Epidermal melanocyte (primary cell): ENCODE data around the gene PRODH2.
"Not testable (repeated sequence)": the region's sequence is repeated elsewhere in the genome, so short reads cannot be mapped to it uniquely, and the experiment has no call there.

Experiments
- DNase-seq: peaks from one replicate; pipeline ENCODE4 v3.0.0; 2011; ENCODE audit warnings: low spot score; ENCODE audit not compliant: insufficient read length

The PRODH2 gene

DNA sequence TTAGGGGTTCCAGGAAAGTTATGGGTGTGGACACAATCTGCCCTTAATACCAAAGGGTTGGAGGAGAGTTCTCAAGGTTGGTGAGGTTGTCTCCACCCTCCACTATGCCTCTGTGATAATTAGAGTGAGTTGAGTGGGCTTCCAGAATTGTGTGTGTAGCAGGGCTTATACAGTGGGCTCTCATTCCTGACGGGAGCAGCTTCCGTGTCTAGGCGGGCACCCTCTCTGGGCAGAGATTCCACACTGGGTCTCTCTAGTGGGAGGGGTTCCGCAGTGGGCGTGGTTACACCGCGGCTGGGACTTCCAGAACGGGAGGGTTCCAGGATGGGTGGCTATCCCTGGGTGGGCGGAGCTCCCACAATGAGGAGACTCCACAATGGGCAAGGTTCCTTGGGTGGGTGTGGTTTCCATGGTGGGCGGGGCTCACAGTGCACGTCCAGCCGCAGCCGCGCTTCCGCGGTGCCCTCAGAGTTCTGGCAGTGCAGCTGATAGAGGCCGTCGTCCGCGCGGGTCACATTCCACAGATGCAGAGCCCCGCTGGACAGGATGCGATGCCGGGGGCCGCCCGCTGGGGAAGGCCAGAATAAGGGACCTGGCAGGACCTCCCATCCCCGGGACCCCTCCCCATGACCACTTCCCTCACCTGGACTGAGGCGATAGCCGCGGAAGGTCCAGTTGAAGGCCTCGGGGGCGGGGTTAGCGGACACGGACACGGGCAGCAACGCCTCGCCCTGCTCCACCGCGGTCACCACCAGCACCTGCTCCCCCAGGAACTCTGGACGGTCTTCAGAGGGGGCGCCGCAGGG lies 31.2 kb upstream of the PRODH2 start:
- no peak for DNase-seq

DNA sequence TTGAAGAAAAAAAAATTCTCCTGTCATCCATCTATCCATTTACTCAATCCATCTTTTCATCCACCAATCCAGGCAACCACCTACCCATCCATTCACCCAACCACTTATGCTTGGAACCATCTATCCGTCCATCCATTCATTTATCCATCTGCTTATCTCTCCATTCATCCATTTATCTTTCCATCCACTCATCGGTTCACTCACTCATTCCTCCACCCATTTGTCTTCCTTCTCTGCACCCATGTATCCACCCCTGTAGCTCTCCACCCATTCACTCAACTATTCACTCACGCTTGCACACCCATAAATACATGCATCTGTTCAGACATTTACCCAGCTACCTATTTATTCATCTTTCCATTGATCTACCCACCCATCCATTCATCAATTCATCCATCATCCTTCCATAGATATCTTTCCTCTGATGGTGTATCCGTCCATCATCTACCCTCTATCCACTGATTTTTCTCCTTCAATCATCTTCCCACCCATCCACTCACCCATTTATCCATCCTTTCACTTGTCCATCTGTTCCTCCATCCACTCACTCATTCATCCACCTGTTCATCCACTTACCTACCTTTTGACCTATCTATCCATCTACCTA lies 30.1 kb upstream of the PRODH2 start:
- DNase-seq, result no peak

DNA sequence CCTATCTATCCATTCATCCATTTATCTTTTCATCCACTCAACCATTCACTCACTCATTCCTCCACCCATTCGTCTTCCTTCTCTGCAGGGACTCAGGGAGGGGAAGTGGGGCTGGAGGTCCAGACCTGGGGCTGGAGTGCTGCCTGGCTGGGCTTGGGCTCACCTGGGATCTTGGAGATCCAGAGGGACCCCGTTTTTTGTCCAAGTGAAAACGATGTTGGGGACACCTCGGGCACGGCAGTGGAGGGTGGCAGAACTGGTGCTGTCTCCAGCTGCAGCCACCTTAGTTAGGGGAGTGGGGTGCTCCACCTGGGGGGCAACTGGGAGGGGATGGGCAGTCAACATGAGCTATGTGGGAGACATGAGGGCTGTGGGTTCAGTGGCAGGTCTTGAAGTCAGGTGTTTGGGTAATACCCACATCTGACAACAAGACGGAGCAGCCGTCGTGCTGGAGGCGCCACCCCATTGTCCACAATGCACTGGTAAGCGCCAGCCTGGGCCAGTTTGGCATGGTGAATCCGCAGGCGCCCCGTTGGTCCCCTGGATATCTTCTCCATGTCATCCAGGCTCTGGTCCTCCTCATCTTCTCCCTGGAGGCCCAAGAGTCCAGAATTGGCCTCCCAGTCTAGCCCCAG lies 29.4 kb upstream of the PRODH2 start:
- DNase-seq, result no peak

DNA sequence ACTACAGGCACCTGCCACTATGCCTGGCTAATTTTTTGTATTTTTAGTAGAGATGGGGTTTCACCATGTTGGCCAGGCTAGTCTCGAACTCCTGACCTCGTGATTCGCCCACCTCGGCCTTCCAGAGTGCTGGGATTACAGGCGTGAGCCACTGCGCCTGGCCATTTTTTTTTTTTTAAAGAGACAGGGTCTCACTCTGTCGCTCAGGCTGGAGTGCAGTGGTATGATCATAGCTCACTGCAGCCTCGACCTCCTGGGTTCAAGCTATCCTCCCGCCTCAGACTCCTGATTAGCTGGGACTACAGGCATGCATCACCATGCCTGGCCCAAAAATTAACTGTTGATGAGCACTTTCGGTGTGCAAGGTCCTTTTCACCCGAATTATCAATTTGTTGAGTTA lies 23.5 kb upstream of the PRODH2 start:
- DNase-seq, result not testable (repeated sequence)

DNA sequence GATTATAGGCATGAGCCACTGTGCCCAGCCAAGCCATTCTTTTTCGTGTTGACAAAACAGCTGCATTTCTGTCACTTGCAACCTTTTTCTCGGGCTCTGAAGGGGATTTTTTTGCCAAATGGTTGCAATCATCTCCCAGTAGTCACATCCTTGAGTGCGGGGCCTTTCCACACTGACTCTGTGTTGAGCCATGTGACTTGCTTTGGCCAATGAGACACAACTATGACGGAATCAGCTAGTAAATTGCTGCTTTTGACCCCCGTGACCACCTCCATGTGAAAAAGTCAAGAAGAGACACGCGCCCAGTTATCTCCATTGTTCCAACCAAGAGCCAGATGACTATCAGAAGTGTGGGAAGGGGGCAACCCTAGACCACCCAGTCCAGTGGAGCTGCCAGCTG lies 21.3 kb upstream of the PRODH2 start:
- DNase-seq, result no peak

DNA sequence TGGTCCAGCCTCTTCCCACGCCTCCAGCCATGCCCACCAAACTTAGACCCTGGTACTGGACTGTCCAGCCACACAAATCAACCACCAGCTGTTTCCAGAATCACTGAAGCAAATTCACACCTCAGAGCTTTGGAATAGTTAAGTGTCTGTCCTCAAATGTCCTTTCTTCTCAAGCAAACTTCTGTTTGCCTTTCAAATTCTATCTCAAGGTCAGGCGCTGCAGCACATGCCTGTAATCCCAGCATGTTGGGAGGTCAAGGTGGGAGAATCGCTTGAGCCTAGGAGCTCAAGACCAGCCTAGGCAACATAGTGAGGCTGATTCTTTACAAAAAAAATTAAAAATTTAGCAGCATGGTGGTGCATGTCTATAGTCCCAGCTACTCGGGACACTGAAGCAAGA lies 19.4 kb upstream of the PRODH2 start:
- DNase-seq, result no peak

DNA sequence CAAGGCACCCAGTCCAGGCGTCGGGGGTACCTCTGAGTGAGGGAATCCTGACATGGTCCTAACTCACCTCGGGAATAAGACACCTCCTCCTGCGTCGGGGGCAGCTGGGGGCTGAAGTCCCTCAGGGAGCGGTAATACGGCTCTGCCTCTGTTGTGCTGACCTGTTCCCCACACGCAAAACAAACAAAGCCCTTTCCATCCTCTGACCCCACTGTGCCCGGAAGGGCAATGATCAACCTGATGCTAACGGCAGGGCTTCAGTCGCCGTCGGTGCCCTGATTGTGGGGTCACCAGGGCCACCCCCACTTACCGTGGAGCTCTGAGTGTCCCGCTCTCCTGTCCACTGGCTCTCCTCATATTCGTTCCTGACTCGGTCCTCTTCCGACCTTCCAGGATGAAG lies 18.3 kb upstream of the PRODH2 start:
- no peak for DNase-seq

DNA sequence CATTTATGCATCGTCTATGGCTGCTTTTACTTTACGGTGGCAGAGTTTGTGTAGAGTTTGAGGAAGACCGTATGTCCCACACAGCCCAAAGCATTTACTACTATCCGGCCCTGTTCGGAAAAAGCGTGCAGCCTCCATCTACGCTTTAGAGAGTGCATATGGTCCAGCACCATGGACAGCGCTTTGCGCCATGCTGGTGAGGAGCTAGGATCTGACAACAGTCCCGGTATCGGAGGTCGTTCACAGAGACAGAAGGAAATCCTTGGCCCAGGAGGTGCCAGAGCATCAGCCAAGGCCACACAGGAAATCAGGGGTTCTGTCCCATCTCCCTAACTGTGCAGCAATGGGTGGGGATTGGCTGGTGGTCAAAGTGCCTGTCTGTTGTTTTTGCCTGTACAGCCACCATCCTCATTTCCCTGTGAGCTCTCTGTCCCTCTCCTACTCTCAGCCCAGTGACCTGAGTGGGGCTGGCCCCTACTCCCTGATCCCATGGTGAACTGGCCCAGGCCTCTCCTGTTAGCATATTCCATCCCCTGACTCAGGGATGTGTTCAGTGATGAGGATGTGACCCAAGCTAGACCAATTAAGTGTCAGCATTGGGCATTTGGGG lies 16.2 kb upstream of the PRODH2 start:
- DNase-seq, result peak; percentile 76

DNA sequence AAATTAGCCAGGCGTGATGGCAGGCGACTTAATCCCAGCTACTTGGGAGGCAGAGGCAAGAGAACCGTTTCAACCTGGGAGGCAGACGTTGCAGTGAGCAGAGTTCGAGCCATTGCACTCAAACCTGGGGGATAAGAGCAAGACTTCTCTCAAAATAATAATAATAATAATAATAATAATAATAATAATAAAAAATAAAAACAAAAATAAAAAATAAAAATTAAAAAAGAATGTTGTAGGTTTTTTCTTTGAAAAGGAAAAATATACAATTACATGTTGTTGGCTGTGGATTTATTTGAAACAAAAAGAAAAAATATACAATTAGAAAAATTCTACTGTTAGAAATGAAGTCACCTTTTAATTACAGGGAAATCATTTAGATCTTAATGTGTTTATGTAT lies 11.5 kb upstream of the PRODH2 start:
- DNase-seq, result no peak

DNA sequence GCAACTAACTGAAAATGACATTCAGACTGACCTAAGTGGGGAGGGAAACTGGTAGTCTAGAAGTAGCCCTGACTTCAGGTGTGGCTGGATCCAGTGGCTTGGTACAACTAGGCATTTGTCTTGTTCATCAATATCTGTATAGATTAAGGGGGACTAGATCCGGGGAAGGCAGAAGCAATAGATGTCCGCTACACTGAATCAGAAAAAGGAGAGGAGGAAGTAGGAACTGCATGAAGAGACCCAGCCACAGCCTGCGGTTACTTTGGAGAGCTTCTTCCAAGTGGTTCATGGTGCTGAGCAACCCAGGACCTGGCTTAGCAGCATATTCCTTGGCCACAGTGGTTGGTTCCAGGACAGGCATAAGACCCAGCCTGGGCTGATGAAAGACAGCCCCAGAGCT lies 9.9 kb upstream of the PRODH2 start:
- no peak for DNase-seq

DNA sequence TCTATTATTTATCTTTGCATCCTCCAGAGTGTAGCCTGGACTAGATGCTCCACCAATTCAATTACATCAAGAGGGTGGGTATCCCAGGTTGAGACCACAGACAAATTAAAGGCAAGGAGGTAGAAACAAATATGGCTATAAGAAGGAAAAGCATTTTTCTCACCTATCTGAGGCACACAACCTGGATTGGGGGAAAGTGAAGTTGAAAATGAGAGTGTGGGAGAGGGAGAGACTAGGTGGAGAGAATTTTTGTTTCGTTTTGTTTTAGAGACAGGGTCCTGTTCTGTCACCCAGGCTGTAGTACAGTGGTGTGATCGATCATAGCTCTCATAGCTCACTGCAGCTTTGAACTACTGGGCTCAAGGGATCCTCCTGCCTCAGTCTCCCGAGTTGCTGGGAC lies 5.8 kb upstream of the PRODH2 start:
- DNase-seq, result no peak

DNA sequence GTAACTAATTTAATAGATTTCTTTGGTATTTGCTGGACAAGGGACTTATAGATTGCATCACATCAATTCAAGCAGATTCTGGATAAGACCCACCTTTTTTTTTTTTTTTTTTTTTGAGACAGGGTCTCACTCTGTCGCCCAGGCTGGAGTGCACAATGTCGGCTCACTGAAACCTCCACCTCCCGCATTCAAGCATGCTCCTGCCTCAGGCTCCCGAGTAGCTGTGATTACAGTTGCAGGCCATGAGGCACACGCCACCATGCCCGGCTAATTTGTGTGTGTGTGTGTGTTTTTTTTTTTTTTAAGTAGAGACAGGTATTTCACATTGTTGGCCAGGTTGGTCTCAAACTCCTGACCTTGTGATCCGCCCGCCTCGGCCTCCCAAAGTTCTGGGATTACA lies 4.2 kb upstream of the PRODH2 start:
- no peak for DNase-seq

DNA sequence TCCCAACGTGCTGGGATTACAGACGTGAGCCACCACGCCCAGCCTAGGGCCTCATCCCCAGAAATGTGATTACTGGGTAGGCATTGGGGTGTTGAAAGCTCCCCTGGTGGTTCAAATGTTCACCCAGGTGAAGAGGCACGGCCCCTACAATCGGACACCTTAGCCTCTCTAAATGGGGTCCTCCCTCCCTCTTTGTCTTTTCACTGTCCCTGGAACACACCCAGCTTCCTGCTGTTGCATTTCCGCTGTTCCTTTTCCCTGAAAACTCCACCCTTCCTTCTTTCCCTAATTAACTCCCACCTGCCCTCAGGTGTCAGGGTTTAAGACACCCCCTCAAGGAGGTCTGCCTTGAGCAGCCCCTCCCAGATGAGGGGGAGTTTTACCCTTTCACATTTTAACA lies 3.6 kb upstream of the PRODH2 start:
- DNase-seq, result no peak

DNA sequence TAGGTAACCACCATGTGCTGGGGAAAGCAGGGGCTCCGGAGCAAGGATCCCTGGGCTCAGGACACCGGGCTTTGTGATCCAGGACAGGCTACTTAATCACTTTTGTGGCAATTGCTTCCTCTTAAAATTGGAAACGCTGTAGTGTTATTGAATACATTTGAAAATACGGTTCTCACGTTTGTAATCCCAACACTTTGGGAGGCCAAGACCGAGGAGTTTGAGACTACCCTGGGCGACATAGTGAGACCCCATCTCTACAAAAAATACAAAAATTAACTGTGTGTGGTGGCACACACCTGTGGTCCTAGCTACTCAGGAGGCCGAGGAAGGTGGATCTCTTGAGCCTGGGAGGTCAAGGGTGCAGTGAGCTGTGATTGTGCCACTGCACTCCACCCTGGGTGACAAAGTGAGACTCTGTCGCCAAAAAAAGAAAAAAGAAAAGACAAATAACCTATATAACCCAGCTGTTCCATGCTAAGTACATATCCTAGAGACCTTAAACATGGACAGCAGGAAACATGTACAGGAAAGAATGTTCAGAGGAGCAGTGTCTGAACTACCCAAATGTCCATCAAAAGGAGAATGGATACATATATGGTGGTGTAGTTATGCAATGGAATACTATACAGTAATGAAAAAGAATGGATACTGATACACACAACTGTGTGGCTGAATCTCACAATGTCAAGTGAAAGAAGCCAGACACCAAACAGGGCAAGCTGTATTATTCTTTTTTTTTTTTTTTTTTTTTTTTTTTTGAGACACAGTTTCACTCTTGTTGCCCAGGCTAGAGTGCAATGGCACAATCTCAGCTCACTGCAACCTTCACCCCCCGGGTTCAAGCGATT lies 622 bp upstream of the PRODH2 start:
- DNase-seq, result no peak

DNA sequence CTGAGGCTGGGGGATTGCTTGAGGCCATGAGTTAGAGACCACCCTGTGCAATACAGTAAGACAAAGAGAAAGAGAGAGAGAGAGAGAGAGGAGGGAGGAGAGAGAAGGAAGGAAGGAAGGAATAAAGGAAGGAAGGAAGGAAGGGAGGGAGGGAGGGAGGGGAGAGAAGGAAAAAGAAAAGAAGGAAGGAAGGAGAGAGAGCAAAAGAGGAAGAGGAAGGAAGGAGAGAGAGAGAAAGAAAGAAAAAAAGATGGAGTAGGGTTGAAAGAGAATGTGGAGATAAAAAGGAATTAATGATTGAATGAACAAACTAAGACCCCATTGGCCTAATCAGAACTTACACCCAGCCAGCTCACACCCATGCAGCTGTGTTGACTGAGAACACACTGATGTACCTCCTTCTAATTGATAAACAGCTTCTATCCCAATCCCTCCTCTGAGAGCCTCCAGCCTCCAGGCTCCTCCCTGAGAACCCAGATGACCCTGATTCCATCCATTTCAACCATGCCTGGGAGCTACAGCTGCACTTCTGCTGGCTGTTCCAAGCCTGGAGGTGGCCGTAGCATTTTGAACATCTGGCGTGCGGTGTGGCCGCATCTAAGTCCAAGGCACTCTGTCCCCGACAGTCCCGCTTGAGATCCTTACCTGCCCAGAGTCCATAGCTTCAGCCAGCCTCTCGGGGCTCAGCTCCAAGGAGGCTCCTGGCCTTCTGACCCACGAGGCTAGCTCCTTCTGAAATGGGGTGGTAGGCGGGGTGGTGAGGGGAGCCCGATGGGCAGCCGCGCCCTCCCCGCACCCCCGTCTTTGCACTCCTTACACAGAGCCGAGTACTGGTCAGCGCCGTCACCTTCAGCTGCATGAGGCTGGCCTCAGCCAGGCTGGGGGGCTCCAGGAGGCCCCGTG lies 1.1 kb downstream of the PRODH2 start:
- DNase-seq, result no peak

DNA sequence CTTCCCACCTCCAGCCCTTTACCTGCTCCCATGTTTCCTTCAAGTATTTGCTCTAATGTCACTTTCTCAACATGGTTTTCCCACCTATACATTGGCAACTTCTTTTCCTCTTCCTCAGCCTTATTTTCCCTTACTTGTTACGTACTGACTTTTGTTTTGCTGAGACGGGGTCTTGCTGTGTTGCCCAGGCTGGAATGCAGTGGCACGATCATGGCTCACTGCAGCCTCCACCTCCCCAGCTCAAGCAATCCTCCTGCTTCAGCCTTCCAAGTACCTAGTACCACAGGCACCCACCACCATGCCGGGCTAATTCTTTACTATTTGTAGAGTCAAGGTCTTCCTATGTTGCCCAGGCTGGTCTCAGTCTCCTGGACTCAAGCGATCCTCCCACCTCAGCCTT lies 5.0 kb downstream of the PRODH2 start:
- DNase-seq, result no peak

DNA sequence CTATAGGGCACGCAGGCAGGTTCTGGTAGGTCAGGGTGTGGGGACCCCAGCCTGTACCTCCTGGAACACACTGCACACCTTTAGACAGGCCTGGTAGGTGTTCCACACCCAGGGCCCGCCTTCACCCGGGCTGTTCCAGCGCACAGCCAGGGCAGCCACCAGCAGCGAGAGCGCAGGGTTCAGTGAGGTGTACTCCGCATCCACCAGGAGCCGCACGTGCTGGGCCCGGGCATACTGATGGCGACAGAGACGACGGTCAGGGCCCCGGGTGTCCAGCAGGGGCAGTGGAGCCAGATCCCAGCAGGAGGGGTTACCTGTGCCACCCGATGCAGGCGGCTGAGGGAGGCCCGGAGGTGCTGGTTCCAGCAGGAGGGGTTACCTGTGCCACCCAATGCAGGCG lies 6.0 kb downstream of the PRODH2 start:
- DNase-seq, result no peak

DNA sequence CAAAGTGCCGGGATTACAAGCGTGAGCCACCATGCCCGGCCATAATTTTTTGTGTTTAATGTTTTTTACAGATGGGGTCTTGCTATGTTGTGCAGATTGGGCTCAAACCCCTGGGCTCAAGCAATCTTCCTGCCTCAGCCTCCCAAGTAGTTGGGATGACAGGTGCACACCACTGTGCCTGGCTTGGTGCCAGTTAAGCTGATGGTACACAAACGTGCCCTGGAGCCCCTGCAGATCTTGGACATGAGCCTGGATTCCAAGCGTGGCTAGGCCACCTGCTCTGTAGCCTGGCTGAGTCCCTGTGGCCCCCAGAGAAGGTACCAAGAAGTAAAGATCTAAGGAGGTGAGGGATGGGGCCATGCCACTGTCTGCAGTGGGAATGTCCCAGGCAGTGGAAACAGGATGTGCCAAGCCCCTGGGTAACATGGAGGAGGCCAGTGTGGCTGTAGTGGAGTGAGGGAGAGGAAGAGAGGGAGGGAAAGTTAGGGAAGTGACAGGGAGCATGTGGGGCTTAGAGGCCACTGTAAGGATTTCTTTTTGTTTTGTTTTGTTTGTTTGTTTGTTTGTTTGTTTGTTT lies 7.0 kb downstream of the PRODH2 start:
- DNase-seq, result no peak

DNA sequence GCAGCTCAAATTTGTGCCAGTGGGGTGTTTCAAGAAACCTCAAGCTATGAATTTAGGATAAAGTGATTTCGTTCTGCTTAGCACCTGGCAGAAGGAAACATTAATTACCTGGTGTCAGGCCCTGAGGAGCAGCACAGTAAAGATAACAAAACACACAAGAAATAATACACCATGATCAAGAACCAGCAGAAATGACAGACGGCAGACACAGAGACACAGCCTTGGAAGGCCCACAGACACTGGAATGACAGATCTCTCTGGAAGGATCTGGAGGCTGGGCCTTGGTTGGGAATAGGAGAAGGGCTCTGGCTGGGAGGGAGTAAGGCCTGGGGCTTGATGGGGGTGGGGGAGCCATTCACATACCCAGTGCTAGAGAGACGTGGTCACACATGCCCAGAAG lies 10.8 kb downstream of the PRODH2 start:
- DNase-seq, result no peak

DNA sequence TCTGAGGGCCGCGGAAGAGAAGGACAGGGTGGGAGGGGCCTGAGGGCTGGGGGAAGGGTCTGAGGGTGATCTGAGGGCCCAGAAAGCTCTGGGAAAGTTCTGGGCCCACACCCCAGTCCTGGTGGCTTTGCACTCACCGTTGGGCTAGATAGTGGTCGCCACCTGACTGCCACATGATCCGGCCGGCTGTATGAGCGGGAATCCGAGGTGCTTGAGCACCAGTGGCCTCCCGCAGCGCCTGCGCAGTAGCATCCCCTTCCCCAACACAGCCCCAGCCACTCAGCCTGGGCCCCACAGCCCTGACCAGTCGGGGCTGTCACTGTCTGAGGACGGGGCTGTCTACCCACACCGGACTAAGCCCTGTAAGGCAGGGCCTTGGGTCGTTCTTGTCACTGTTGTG lies 15.0 kb downstream of the PRODH2 start:
- no peak for DNase-seq
